Hepatocyte (in vitro differentiated cells): ENCODE measurements around the gene NFIA.

ENCODE experiments used
- CTCF ChIP-seq: fragments of 200-600 bp; sonication (generic); IDR thresholded peaks from 2 replicates; pipeline ENCODE4 v1.5.1; 2016; ENCODE audit warnings: antibody characterized with exemption, mild to moderate bottlenecking; ENCODE audit not compliant: poor library complexity
- EZH2 ChIP-seq: fragments of 200-600 bp; sonication (generic); IDR thresholded peaks from 2 replicates; pipeline ENCODE4 v1.6.1; 2016; ENCODE audit warnings: antibody characterized with exemption, mild to moderate bottlenecking, borderline replicate concordance

GRCh38 chr1:61202854-61203598 lies 120.7 kb downstream of the NFIA start:
- TF ChIP-seq CTCF (no peak), EZH2 (no peak)
